Measurements from ENCODE around the gene USP12.

USP12 gene

GRCh38 chr13:27118428-27119054 lies 53.1 kb downstream of the USP12 start:
- in situ Hi-C loops (cut with HindIII; ENCODE audit: low sequenced_read_pairs) = no loop called here
- no peak overlapping the region for H3K4me3 ChIP-seq (ENCODE audit: low read depth, low read length)
- TF ChIP-seq, protein P1, sequence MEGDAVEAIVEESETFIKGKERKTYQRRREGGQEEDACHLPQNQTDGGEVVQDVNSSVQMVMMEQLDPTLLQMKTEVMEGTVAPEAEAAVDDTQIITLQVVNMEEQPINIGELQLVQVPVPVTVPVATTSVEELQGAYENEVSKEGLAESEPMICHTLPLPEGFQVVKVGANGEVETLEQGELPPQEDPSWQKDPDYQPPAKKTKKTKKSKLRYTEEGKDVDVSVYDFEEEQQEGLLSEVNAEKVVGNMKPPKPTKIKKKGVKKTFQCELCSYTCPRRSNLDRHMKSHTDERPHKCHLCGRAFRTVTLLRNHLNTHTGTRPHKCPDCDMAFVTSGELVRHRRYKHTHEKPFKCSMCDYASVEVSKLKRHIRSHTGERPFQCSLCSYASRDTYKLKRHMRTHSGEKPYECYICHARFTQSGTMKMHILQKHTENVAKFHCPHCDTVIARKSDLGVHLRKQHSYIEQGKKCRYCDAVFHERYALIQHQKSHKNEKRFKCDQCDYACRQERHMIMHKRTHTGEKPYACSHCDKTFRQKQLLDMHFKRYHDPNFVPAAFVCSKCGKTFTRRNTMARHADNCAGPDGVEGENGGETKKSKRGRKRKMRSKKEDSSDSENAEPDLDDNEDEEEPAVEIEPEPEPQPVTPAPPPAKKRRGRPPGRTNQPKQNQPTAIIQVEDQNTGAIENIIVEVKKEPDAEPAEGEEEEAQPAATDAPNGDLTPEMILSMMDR (IDR thresholded peaks at IDR 0.05; ENCODE audit: low read depth, low read length, missing control alignments) = no peak
- DNase-seq (ENCODE audit: low read depth) = no peak

DNA sequence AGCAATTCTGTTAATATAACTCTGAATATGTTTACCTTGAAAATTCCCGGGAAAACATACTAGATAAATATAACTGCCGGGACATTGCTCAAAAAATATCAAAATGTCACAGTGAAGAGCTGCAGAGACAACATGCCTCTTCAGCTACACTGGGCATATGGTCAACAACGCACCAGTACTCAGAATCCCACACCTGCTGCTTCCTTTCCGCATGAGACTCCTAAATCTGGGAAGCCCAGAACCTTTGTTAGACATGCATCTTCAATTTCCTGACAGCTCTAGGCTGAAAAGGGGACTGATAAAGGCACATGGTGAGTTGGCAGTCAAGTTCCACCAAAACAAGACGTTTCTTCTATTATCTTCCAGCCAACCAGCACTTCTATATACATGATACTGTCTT lies 53.7 kb downstream of the USP12 start:
- TF ChIP-seq, protein P1 (IDR thresholded peaks at IDR 0.05; ENCODE audit: low read depth, low read length, missing control alignments) = no peak
- DNase-seq (ENCODE audit: low read depth) = no peak
- no peak overlapping the region for H3K4me3 ChIP-seq (ENCODE audit: low read depth, low read length)
- in situ Hi-C loops (cut with HindIII; ENCODE audit: low sequenced_read_pairs) = no loop called here

- no peak overlapping the region for H3K4me3 ChIP-seq (ENCODE audit: low read depth, low read length)
- no peak for DNase-seq (ENCODE audit: low read depth)
- in situ Hi-C loops (cut with HindIII; ENCODE audit: low sequenced_read_pairs) = no loop called here
- TF ChIP-seq, protein P1 (IDR thresholded peaks at IDR 0.05; ENCODE audit: low read depth, low read length, missing control alignments) = no peak
Measured at GRCh38 chr13:27117158-27117557, 54.5 kb downstream of the USP12 start.

DNA sequence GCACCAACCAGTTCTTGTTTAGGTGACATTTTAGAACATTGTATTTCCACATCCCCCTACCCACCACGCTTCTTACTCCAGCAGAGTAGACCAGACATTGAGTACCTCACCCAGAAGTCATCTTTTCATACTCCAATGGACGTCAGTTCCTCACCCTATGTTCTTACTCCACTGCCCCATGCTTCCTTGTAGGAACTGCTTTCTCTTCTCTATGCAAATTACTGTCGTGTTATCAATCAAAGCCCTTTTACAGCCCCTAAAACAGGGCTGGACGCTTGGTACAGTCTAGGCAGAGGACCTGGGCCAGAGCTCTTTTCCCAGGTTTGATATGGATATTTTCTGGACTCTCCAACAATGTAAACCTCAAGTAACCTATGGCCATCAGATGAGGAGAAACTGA lies 58.2 kb downstream of the USP12 start:
- H3K4me3 ChIP-seq (ENCODE audit: low read depth, low read length) = no peak overlapping the region
- in situ Hi-C loops (cut with HindIII; ENCODE audit: low sequenced_read_pairs) = no loop called here
- TF ChIP-seq, protein P1 (IDR thresholded peaks at IDR 0.05; ENCODE audit: low read depth, low read length, missing control alignments) = no peak
- DNase-seq (ENCODE audit: low read depth) = no peak

DNA sequence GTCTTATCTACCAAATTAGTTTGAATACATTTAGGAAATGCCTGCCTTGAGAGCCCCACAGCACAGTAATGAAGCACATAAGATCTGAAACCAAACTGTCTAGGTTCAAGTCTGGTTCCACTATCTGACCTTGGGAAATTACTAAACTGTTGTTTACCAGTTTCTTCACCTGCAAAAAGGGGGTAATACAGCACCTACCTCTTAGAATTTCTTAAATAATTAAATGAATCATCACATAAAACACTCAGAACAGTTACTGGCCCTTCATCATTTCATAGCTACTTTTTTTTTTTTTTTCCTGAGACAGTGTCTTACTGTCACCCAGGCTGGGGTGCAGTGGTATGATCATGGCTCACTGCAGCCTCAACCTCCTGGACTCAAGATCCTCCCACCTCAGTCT lies 59.6 kb downstream of the USP12 start:
- H3K4me3 ChIP-seq (ENCODE audit: low read depth, low read length) = no peak overlapping the region
- in situ Hi-C loops (cut with HindIII; ENCODE audit: low sequenced_read_pairs) = no loop called here
- DNase-seq (ENCODE audit: low read depth) = no peak
- TF ChIP-seq, protein P1 (IDR thresholded peaks at IDR 0.05; ENCODE audit: low read depth, low read length, missing control alignments) = no peak

DNA sequence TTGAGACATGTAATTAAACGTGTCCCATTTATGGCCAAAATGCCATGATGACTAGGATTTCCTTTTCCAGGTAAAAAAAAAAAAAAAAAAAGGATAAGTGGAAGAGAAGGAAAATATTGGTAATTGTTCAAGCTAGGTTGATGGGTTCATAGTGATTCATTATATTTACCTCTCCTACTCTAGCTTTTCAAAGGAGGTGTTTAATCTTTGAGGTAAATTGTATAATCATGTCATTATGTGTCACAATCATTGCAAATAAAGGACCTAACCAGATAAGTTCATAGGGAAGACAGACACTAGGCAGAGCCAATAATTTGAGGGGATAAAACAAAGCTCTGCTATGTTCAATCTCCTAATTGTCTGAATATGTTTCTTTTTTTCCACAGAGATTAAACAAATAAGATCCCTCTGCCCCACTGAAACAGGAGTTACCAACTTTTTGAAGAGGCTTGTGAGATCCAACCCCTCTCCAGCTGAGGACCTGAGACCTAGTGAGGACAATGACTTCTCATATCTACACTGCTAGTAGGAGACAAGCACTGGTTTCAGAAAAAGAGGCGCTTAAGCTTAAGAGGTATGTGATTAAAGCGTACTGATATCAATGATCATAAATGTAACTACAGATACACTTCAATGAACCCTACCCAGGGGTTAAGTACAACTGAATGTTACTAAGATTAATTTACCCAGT lies 61.4 kb downstream of the USP12 start:
- no peak for DNase-seq (ENCODE audit: low read depth)
- no peak overlapping the region for H3K4me3 ChIP-seq (ENCODE audit: low read depth, low read length)
- TF ChIP-seq, protein P1 (IDR thresholded peaks at IDR 0.05; ENCODE audit: low read depth, low read length, missing control alignments) = no peak
- in situ Hi-C loops (cut with HindIII; ENCODE audit: low sequenced_read_pairs) = no loop called here

All from astrocyte of the cerebellum (primary cell).